GM21447 (cell line): ENCODE data around the gene ARL6IP5.

ENCODE experiments used
- ATAC-seq: cut with Tn5 transposase; IDR thresholded peaks from one replicate; pipeline ENCODE4 v1.9.1; 2021; ENCODE audit not compliant: unreplicated experiment

ARL6IP5 gene

DNA sequence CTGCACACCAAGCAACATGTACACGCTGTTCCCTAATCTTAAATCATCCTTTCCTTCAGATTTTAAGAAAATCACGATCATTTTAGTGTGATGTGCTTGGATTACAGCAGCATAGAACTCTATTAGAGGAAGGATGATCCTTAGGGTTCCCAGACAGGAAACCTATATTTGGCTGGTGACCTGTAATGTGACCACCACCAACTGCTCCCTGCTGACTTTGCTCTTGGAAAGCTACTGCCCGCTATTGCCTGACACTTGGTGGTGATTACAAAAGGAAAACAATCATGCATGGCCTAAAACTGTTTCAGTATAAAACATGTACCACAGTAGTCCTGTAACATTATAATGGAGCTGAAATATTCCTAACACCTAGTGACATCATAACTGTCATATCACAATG is 64.8 kb downstream of the ARL6IP5 start:
- ATAC-seq, result no peak
